ENCODE measurements around the gene SLC6A19. TPM values are rescaled to one million over a fixed set of nuclear protein-coding genes. Genes with fewer than 3 reads are reported as not detected.

SLC6A19 gene
- total and polyA plus RNA-seq, 11 donors, result not detected

GRCh38 chr5:1194378-1194777 lies 7.0 kb upstream of the SLC6A19 start:
- WGBS, 4 donors, result 87 to 91% (median 89%) methylated on average over 6 of the region's 6 CpGs
- DNase-seq (no peak), ATAC-seq (no peak)
- Histone ChIP-seq H3K27me3 (peaks cover 0 to 57% (median 8%) of the 10 kb centered on the region in 9 donors), H3K9me3 (peaks cover 0 to 3% (median 0%) of the 10 kb centered on the region in 12 donors), H3K27ac (no peak overlapping the region), H3K36me3 (no peaks in the 10 kb centered on the region), H3K4me1 (no peaks in the 10 kb centered on the region), H3K4me3 (no peak overlapping the region)
- intact Hi-C loops (cut with DNase I), result no loop called here
- TF ChIP-seq CTCF (IDR thresholded peaks at IDR 0.05) (no peak), POLR2A (IDR thresholded peaks at IDR 0.05) (no peak)

GRCh38 chr5:1195439-1195838 lies 6.0 kb upstream of the SLC6A19 start:
- no peak for TF ChIP-seq POLR2A (IDR thresholded peaks at IDR 0.05)
- TF ChIP-seq CTCF (IDR thresholded peaks at IDR 0.05), result no peak
- H3K36me3 ChIP-seq, result no peaks in the 10 kb centered on the region
- intact Hi-C loops (cut with DNase I), result no loop called here
- peak in 2 of 5 donors; percentile 7 to 22 for DNase-seq
- WGBS, 4 donors, result 68 to 92% (median 85%) methylated on average over 4 to 5 of the region's 5 CpGs
- H3K4me3 ChIP-seq, result no peak overlapping the region
- peaks cover 0 to 57% (median 7%) of the 10 kb centered on the region in 9 donors for H3K27me3 ChIP-seq
- no peak overlapping the region for H3K27ac ChIP-seq
- no peaks in the 10 kb centered on the region for H3K4me1 ChIP-seq
- ATAC-seq, result peak in 1 of 4 donors; percentile 27
- H3K9me3 ChIP-seq, result peaks cover 0 to 3% (median 0%) of the 10 kb centered on the region in 12 donors

- DNase-seq (peak in 2 of 5 donors; percentile 6 to 30), ATAC-seq (no peak)
- TF ChIP-seq CTCF (IDR thresholded peaks at IDR 0.05) (no peak), POLR2A (IDR thresholded peaks at IDR 0.05) (no peak)
- Histone ChIP-seq H3K27me3 (peaks cover 1 to 56% (median 7%) of the 10 kb centered on the region in 9 donors), H3K36me3 (no peaks in the 10 kb centered on the region), H3K4me3 (no peak overlapping the region), H3K9me3 (peaks cover 0 to 3% (median 0%) of the 10 kb centered on the region in 12 donors), H3K27ac (no peak overlapping the region), H3K4me1 (no peaks in the 10 kb centered on the region)
- intact Hi-C loops (cut with DNase I), result no loop called here
- WGBS, 4 donors, result 66 to 73% (median 68%) methylated on average over 11 to 24 of the region's 24 CpGs
Observed at GRCh38 chr5:1195916-1196315, 5.5 kb upstream of the SLC6A19 start.

- intact Hi-C loops (cut with DNase I), result no loop called here
- H3K27ac ChIP-seq, result no peak overlapping the region
- peaks cover 0 to 3% (median 0%) of the 10 kb centered on the region in 12 donors for H3K9me3 ChIP-seq
- TF ChIP-seq CTCF (IDR thresholded peaks at IDR 0.05) (no peak), POLR2A (IDR thresholded peaks at IDR 0.05) (no peak)
- H3K36me3 ChIP-seq, result no peaks in the 10 kb centered on the region
- H3K27me3 ChIP-seq, result peaks cover 3 to 61% (median 8%) of the 10 kb centered on the region in 9 donors
- no peaks in the 10 kb centered on the region for H3K4me1 ChIP-seq
- 38 to 57% (median 54%) methylated on average over 1 of the region's 1 CpG for WGBS, 4 donors
- DNase-seq, result no peak
- no peak for ATAC-seq
- no peak overlapping the region for H3K4me3 ChIP-seq
Observed at GRCh38 chr5:1196562-1196961, 4.8 kb upstream of the SLC6A19 start.

All from heart left ventricle (tissue), 16 donors.